A673 (cell line): Measurements from ENCODE around the gene ATP2A3. TPM values are rescaled to one million over a fixed set of nuclear protein-coding genes. Genes with fewer than 3 reads are reported as not detected.

Source experiments
- BruUV-seq: library from RNA; stranded (reverse); fragments of 400-500 nt; replicated peaks from 2 replicates; lab custom pipeline; 2021; lab: Mats Ljungman, UMichigan
- CTCF ChIA-PET: fragments of 300-600 bp; sonication (Branson Sonifier 250); formaldehyde crosslinking; loops from one replicate; lab custom pipeline; 2022; ENCODE audit warnings: antibody characterized with exemption; lab: Charles Lee
- POLR2A ChIA-PET: fragments of 300-600 bp; sonication (Branson Sonifier 250); formaldehyde crosslinking; loops from one replicate; lab custom pipeline; 2022; ENCODE audit warnings: antibody characterized with exemption; ENCODE audit not compliant: low non-redundant PET; lab: Charles Lee
- DNase-seq: peaks from one replicate; pipeline ENCODE4 v3.0.0-alpha.2; 2015; ENCODE audit warnings: low spot score
- H3K27ac ChIP-seq: fragments of 200-600 bp; sonication (generic); 2 replicates; pipeline ENCODE4 v1.5.1; 2016; ENCODE audit warnings: mixed run types, low read depth, mild to moderate bottlenecking, mixed read lengths, antibody characterized with exemption, low read length; ENCODE audit not compliant: poor library complexity, severe bottlenecking
- H3K27me3 ChIP-seq: fragments of 200-600 bp; sonication (generic); replicated peaks from 2 replicates; pipeline ENCODE4 v1.6.1; 2017; ENCODE audit warnings: mixed run types, low read depth, mild to moderate bottlenecking, mixed read lengths, antibody characterized with exemption, low read length; ENCODE audit not compliant: insufficient read depth, poor library complexity
- H3K36me3 ChIP-seq: fragments of 200-600 bp; sonication (generic); 2 replicates; pipeline ENCODE4 v1.6.1; 2016; ENCODE audit warnings: mixed run types, mild to moderate bottlenecking, mixed read lengths, antibody characterized with exemption, low read length; ENCODE audit not compliant: insufficient read depth, poor library complexity, severe bottlenecking
- H3K4me1 ChIP-seq: fragments of 200-600 bp; sonication (generic); 2 replicates; pipeline ENCODE4 v1.6.1; 2017; ENCODE audit warnings: mixed run types, mild to moderate bottlenecking, mixed read lengths, antibody characterized with exemption, low read length; ENCODE audit not compliant: insufficient read depth, poor library complexity, severe bottlenecking
- H3K4me3 ChIP-seq: fragments of 200-600 bp; sonication (generic); 2 replicates; pipeline ENCODE4 v1.5.1; 2016; ENCODE audit warnings: low read depth, mixed run types, mild to moderate bottlenecking, mixed read lengths, low read length; ENCODE audit not compliant: poor library complexity, severe bottlenecking
- H3K9me3 ChIP-seq: fragments of 200-600 bp; sonication (generic); 2 replicates; pipeline ENCODE4 v1.6.1; 2016; ENCODE audit warnings: mixed run types, low read depth, mild to moderate bottlenecking, mixed read lengths, antibody characterized with exemption, low read length; ENCODE audit not compliant: poor library complexity, severe bottlenecking
- EZH2 ChIP-seq: fragments of 200-600 bp; sonication (generic); IDR thresholded peaks from 2 replicates; pipeline ENCODE4 v1.6.1; 2017; ENCODE audit warnings: borderline replicate concordance, low read depth, mild to moderate bottlenecking, mixed read lengths, antibody characterized with exemption, low read length; ENCODE audit not compliant: poor library complexity, severe bottlenecking
- intact Hi-C: fragments of 100-400 bp; cut with micrococcal nuclease; formaldehyde crosslinking; loops from one replicate; pipeline ENCODE4 v1.10.0; 2022; ENCODE audit not compliant: unreplicated experiment
- total RNA-seq: library from RNA; stranded (reverse); gene quantifications from 2 replicates; pipeline ENCODE4 v1.2.3, GENCODE V29; 2021
- TF ChIP-seq, protein P1 (sequence below): fragments of 300-800, 200-600 bp; sonication (generic); conservative IDR thresholded peaks from 2 replicates; pipeline ENCODE4 v1.5.1; 2017; ENCODE audit warnings: low read depth, mild to moderate bottlenecking, antibody characterized with exemption, low read length, moderate library complexity, mixed read lengths

Gene ATP2A3
- total RNA-seq, 1 experiment from 2014 or later: 0.17 TPM

DNA sequence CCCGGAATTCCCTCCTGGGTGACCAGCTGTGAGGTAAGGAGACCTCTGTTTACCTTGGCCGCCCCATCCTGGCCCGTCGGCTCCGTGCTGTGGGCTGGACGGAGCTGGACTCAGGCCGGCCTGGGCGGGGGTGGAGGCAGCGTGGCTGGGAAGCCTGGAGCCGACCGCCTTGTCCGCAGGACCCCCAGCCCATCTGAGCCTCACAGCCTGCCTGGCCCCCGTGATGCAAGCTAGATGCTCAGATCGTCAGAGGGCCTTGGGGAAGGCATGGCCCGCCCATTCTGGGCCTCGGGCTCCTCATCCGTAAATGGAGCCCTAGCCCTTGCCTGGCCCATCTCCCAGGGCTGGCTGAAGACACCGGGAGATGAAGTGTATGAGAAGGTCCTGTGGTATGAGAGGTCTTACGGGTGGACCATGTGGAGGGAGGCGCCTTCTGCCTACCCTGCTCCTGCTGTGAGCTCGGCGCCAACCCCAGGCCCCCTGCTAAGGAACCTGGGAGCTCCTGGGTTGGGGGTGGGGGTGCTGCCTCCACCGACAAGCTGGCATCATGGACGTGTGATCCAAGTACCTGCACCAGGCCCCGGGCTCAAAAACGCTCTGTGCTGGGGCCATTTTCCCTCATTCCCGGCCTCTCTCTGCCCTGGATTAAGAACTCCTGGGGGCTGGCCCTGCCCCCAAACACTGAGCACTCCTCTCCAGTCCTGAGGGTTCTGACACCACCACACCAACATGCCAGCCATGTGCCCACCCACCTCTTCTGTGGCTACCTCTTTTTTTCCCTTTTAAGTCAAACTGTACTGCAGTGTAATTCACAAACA, 42.5 kb downstream of the ATP2A3 start:
- ChIA-PET POLR2A (no interaction called here), CTCF (no interaction called here)
- H3K36me3 ChIP-seq: no peaks in the 10 kb centered on the region
- TF ChIP-seq EZH2: no peak
- TF ChIP-seq, protein P1, sequence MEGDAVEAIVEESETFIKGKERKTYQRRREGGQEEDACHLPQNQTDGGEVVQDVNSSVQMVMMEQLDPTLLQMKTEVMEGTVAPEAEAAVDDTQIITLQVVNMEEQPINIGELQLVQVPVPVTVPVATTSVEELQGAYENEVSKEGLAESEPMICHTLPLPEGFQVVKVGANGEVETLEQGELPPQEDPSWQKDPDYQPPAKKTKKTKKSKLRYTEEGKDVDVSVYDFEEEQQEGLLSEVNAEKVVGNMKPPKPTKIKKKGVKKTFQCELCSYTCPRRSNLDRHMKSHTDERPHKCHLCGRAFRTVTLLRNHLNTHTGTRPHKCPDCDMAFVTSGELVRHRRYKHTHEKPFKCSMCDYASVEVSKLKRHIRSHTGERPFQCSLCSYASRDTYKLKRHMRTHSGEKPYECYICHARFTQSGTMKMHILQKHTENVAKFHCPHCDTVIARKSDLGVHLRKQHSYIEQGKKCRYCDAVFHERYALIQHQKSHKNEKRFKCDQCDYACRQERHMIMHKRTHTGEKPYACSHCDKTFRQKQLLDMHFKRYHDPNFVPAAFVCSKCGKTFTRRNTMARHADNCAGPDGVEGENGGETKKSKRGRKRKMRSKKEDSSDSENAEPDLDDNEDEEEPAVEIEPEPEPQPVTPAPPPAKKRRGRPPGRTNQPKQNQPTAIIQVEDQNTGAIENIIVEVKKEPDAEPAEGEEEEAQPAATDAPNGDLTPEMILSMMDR: no peak
- no peak overlapping the region for H3K4me3 ChIP-seq
- no peak for DNase-seq
- BruUV-seq: no TSS peak
- H3K27me3 ChIP-seq: no peaks in the 10 kb centered on the region
- no peak overlapping the region for H3K27ac ChIP-seq
- peaks cover 5% of the 10 kb centered on the region for H3K4me1 ChIP-seq
- H3K9me3 ChIP-seq: no peaks in the 10 kb centered on the region
- intact Hi-C loops: no loop called here

DNA sequence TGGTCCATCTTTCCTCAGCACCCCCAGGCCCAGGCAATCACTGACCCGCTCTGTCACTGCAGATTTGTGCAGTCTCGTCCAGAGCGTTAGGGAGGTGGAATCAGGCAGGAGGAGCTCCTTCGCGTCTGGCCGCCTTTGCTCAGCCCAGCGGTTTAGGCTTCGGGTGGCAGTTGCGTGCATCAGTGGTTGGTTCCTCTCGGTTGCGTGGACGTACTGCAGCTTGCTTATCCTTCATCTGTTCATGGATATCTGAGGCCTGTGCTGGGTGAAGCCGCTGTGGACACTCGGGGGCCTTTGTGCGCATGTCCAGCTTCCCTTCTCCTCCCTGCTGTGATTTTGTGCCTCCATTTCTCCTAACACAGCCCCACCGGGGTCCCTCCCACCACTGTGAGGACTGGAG, 43.2 kb downstream of the ATP2A3 start:
- Histone ChIP-seq H3K9me3 (no peaks in the 10 kb centered on the region), H3K27ac (no peak overlapping the region), H3K4me1 (peaks cover 9% of the 10 kb centered on the region), H3K36me3 (no peaks in the 10 kb centered on the region), H3K27me3 (no peaks in the 10 kb centered on the region), H3K4me3 (no peak overlapping the region)
- no peak for TF ChIP-seq EZH2
- TF ChIP-seq, protein P1: no peak
- DNase-seq: no peak
- CTCF ChIA-PET: no interaction called here
- intact Hi-C loops: no loop called here
- no TSS peak for BruUV-seq
- POLR2A ChIA-PET: no interaction called here

DNA sequence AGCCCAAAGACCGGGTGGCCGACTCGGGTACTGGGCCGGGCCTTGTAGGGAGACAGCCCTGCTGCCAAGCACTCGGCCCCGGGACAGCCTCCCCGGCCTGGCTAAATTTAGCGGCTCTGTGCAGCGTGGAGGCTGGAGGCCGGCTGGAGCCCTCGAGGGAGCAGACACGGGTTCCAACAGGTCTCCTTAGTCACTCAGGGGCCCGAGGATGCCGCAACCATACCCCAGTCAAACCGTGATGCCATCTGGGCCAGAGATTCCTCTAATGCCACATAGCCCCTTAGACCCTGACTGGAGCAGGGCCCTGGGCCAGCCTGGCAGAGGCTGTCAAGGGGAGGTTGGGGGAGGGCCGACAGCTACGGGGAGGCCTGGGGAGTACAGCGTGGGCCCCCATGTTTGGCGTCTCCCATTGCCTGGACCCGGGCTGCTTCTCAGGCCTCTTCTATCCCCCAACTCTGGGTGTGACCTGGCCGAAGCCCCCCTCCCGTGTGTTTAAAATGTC, 45.1 kb downstream of the ATP2A3 start:
- peaks cover 9% of the 10 kb centered on the region for H3K4me1 ChIP-seq
- H3K4me3 ChIP-seq: no peak overlapping the region
- no peak for DNase-seq
- no peaks in the 10 kb centered on the region for H3K9me3 ChIP-seq
- ChIA-PET CTCF (no interaction called here), POLR2A (no interaction called here)
- H3K27me3 ChIP-seq: no peaks in the 10 kb centered on the region
- intact Hi-C loops: loop anchor here (10.0 kb wide), 3 partner anchors 156 to 496 kb away; no protein-coding TSS in a partner anchor
- TF ChIP-seq, protein P1: no peak
- TF ChIP-seq EZH2: no peak
- no peak overlapping the region for H3K27ac ChIP-seq
- no TSS peak for BruUV-seq
- no peaks in the 10 kb centered on the region for H3K36me3 ChIP-seq
